ENCODE measurements around the gene FGD2.

Gene FGD2

GRCh38 chr6:37062424-37062823 lies 57.0 kb downstream of the FGD2 start:
- in situ Hi-C loops (cut with MboI; ENCODE audit: low sequenced_read_pairs, unreplicated experiment): no loop called here
- no peak for TF ChIP-seq CTCF (IDR thresholded peaks at IDR 0.05; ENCODE audit: borderline replicate concordance, control extremely low read depth, extremely low read depth, insufficient read depth, missing control alignments)

GRCh38 chr6:37068356-37069270 lies 63.2 kb downstream of the FGD2 start:
- no peak for TF ChIP-seq CTCF (IDR thresholded peaks at IDR 0.05; ENCODE audit: borderline replicate concordance, control extremely low read depth, extremely low read depth, insufficient read depth, missing control alignments)
- in situ Hi-C loops (cut with MboI; ENCODE audit: low sequenced_read_pairs, unreplicated experiment): no loop called here
- no peak for DNase-seq (ENCODE audit: low spot score)

More at GRCh38 chr6:37062424-37062823, 57.0 kb downstream of the FGD2 start:
- no peak for DNase-seq (ENCODE audit: low spot score)

GRCh38 chr6:37069639-37070038 lies 64.2 kb downstream of the FGD2 start:
- TF ChIP-seq CTCF (IDR thresholded peaks at IDR 0.05; ENCODE audit: borderline replicate concordance, control extremely low read depth, extremely low read depth, insufficient read depth, missing control alignments): no peak
- DNase-seq (ENCODE audit: low spot score): no peak
- in situ Hi-C loops (cut with MboI; ENCODE audit: low sequenced_read_pairs, unreplicated experiment): no loop called here

GRCh38 chr6:37072526-37072925 lies 67.1 kb downstream of the FGD2 start:
- no peak for DNase-seq (ENCODE audit: low spot score)
- in situ Hi-C loops (cut with MboI; ENCODE audit: low sequenced_read_pairs, unreplicated experiment): no loop called here
- no peak for TF ChIP-seq CTCF (IDR thresholded peaks at IDR 0.05; ENCODE audit: borderline replicate concordance, control extremely low read depth, extremely low read depth, insufficient read depth, missing control alignments)

- TF ChIP-seq CTCF (IDR thresholded peaks at IDR 0.05; ENCODE audit: borderline replicate concordance, control extremely low read depth, extremely low read depth, insufficient read depth, missing control alignments): no peak
- in situ Hi-C loops (cut with MboI; ENCODE audit: low sequenced_read_pairs, unreplicated experiment): no loop called here
- DNase-seq (ENCODE audit: low spot score): no peak
Measured at GRCh38 chr6:37074053-37074827, 68.8 kb downstream of the FGD2 start.

GRCh38 chr6:37077191-37077904 lies 71.9 kb downstream of the FGD2 start:
- in situ Hi-C loops (cut with MboI; ENCODE audit: low sequenced_read_pairs, unreplicated experiment): no loop called here
- no peak for TF ChIP-seq CTCF (IDR thresholded peaks at IDR 0.05; ENCODE audit: borderline replicate concordance, control extremely low read depth, extremely low read depth, insufficient read depth, missing control alignments)

More at GRCh38 chr6:37077191-37077904, 71.9 kb downstream of the FGD2 start:
- DNase-seq (ENCODE audit: low spot score): no peak
